HFFc6 (cell line): Measurements from ENCODE around the gene NOS1AP. TPM values are rescaled to one million over a fixed set of nuclear protein-coding genes. Genes with fewer than 3 reads are reported as not detected.

ENCODE experiments used
- DNase-seq: peaks from one replicate; pipeline ENCODE4 v3.0.0-alpha.2; 2018
- H3K27ac Mint-ChIP-seq: 2 replicates; pipeline ENCODE4 v1.8.0; 2020; ENCODE audit warnings: mild to moderate bottlenecking, mixed read lengths
- H3K27me3 Mint-ChIP-seq: 2 replicates; pipeline ENCODE4 v1.8.0; 2021; ENCODE audit warnings: mild to moderate bottlenecking, moderate library complexity, mixed read lengths; ENCODE audit not compliant: insufficient read depth
- H3K36me3 Mint-ChIP-seq: 2 replicates; pipeline ENCODE4 v1.8.0; 2021; ENCODE audit warnings: low read depth, mixed read lengths
- H3K4me1 Mint-ChIP-seq: 2 replicates; pipeline ENCODE4 v1.8.0; 2020; ENCODE audit warnings: low read depth, mixed read lengths
- H3K4me3 Mint-ChIP-seq: 2 replicates; pipeline ENCODE4 v1.8.0; 2020; ENCODE audit warnings: mild to moderate bottlenecking, moderate library complexity, mixed read lengths
- H3K9me3 Mint-ChIP-seq: 2 replicates; pipeline ENCODE4 v1.8.0; 2020; ENCODE audit warnings: mild to moderate bottlenecking, mixed read lengths
- total RNA-seq, 6 experiments: library from RNA; stranded (reverse); fragmentation: NEBNext Ultra II Directional; extraction: Animal tissue kit (Norgen Biotek cat#: 25700); gene quantifications; 2 replicates in 1 of 6; 3 replicates in 5 of 6; pipeline ENCODE4 v1.2.3, GENCODE V29; 2021
- TF ChIP-seq, protein P1 (sequence below): fragments of 200-600 bp; sonication (generic); IDR thresholded peaks from 2 replicates; pipeline ENCODE4 v1.5.0; 2021; ENCODE audit warnings: antibody characterized with exemption, mild to moderate bottlenecking

The NOS1AP gene
- total RNA-seq, 6 experiments from 2014 or later, result 0.11 to 0.62 (median 0.29) TPM

DNA sequence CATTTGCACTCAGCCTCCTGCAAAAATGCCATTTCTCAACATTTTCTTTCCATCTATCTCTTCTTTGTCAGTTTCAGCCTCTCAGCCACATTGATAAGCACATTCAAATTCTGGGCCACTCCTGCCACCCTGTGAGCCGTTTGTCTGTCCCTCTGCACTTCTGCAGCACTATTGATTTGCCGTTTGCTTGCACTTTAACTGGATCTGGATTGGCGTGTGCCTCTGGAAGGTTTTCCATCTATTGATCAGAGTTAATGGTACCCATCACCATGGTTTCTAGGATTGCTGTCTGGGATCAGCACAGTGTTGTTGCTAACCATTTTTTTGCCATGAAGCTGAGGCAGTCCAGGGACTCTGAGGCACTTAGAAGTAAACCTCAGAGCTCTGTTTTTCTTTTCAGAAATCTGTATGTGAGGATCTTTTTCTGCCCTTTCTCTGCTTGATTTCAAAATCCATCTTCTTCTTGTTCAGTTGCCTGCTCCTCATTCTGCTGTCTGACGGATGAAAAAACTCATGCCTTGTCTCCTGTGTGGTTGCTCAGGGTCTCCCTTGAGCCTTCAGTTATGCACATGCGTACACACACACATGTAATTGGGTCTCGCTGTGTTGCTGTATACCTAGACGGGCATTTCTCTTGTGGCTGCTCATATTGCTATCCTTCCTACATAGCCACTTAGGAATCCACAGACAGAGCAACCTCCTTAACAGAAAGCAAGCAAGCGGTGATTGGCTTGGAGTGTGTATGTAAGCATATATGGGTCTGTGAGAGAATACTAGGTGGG, 67.9 kb downstream of the NOS1AP start:
- Mint-ChIP-seq H3K9me3 (no peaks in the 10 kb centered on the region), H3K4me1 (peaks cover 78% of the 10 kb centered on the region), H3K27ac (peak overlapping the region; percentile 78), H3K36me3 (no peaks in the 10 kb centered on the region; the same call in 1 of the 2 replicates), H3K27me3 (no peaks in the 10 kb centered on the region), H3K4me3 (peak overlapping the region; percentile 58)
- TF ChIP-seq, protein P1, sequence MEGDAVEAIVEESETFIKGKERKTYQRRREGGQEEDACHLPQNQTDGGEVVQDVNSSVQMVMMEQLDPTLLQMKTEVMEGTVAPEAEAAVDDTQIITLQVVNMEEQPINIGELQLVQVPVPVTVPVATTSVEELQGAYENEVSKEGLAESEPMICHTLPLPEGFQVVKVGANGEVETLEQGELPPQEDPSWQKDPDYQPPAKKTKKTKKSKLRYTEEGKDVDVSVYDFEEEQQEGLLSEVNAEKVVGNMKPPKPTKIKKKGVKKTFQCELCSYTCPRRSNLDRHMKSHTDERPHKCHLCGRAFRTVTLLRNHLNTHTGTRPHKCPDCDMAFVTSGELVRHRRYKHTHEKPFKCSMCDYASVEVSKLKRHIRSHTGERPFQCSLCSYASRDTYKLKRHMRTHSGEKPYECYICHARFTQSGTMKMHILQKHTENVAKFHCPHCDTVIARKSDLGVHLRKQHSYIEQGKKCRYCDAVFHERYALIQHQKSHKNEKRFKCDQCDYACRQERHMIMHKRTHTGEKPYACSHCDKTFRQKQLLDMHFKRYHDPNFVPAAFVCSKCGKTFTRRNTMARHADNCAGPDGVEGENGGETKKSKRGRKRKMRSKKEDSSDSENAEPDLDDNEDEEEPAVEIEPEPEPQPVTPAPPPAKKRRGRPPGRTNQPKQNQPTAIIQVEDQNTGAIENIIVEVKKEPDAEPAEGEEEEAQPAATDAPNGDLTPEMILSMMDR, result no peak
- no peak for DNase-seq

GRCh38 chr1:162138112-162138511, 68.6 kb downstream of the NOS1AP start:
- DNase-seq, result no peak
- peaks cover 77% of the 10 kb centered on the region for H3K4me1 Mint-ChIP-seq
- H3K36me3 Mint-ChIP-seq, result no peaks in the 10 kb centered on the region; the same call in 1 of the 2 replicates
- H3K4me3 Mint-ChIP-seq, result no peak overlapping the region
- no peak overlapping the region for H3K27ac Mint-ChIP-seq
- H3K9me3 Mint-ChIP-seq, result no peaks in the 10 kb centered on the region
- TF ChIP-seq, protein P1, result no peak
- H3K27me3 Mint-ChIP-seq, result no peaks in the 10 kb centered on the region

DNA sequence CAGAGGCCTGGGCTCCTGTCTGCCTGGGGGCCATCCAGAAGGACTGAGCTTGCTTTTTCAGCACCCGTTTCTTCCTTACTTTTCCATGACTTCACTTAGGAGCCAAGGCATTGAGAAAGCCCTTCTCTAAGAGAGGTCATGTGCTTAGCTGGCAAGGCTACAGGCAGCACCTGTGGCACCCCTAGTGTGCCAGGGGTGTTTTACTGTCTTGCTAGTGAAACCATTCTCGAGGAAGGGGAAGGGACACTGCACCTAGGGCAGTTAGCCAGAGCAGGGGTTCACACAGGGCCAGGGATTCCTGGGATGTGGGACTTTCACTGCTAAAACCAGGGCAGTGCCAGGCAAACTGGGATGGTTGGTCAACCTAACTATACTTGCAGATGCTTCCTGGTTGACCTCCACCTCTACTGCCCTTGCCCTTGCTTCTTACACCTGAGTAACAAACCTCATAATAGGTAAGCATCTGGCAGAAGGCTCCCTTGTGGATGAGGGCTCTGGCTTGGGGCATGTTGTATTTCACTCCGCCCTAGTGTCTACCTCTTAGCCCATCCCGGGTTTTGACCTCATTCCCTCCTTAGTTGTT, 69.2 kb downstream of the NOS1AP start:
- Mint-ChIP-seq H3K27ac (no peak overlapping the region), H3K9me3 (no peaks in the 10 kb centered on the region), H3K36me3 (no peaks in the 10 kb centered on the region; the same call in 1 of the 2 replicates), H3K4me1 (peaks cover 71% of the 10 kb centered on the region), H3K27me3 (no peaks in the 10 kb centered on the region), H3K4me3 (no peak overlapping the region)
- TF ChIP-seq, protein P1, result no peak
- DNase-seq, result no peak

GRCh38 chr1:162139211-162139610, 69.7 kb downstream of the NOS1AP start:
- TF ChIP-seq, protein P1, result no peak
- Mint-ChIP-seq H3K36me3 (no peaks in the 10 kb centered on the region; the same call in 1 of the 2 replicates), H3K27me3 (no peaks in the 10 kb centered on the region), H3K4me3 (no peak overlapping the region), H3K27ac (no peak overlapping the region; the same call in 1 of the 2 replicates), H3K4me1 (peaks cover 66% of the 10 kb centered on the region), H3K9me3 (no peaks in the 10 kb centered on the region)
- no peak for DNase-seq

DNA sequence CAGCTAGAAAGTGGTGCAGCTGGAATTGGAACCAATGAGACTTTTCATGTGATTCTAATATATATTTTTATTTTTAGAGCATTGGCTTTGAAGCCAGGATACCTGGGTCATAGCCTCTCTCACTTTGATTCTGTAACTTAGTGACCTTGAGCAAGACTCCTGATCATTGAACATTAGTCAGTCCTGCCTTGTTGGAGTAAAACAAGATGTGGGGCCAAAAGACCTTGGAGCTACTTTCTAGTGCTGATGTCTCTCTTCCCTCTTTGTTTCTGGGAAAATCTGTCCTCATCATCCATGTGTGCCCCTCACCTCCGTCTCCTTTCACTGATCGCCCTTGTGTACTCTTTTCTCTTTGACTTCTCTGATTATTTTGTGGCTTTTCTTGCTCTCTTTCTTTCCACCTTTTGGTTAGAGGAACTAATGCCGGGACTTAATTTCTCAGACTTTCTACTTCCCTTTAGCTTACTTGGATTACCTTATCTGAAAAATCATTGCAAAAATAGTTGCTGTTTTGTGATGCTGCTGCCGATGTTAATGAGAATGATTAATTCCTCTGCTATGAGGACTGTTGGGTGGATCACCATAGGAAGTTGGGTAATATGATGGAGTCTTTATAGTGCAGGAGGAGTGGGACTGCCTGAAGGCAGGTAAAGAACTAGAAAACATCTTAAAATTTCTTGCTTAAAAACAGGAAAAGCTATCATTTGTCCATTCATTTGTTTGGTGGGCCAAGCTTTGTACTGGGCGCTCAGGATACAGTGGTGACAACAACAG, 72.0 kb downstream of the NOS1AP start:
- no peaks in the 10 kb centered on the region; the same call in 1 of the 2 replicates for H3K36me3 Mint-ChIP-seq
- DNase-seq, result peak; percentile 76
- H3K9me3 Mint-ChIP-seq, result no peaks in the 10 kb centered on the region
- peaks cover 46% of the 10 kb centered on the region for H3K4me1 Mint-ChIP-seq
- TF ChIP-seq, protein P1, result no peak
- no peaks in the 10 kb centered on the region for H3K27me3 Mint-ChIP-seq
- H3K27ac Mint-ChIP-seq, result peak overlapping the region; percentile 83
- peak overlapping the region; percentile 50 for H3K4me3 Mint-ChIP-seq
